ENCODE data around the gene SLC1A7. TPM values are rescaled to one million over a fixed set of nuclear protein-coding genes. Genes with fewer than 3 reads are reported as not detected.

Gene SLC1A7
- polyA plus RNA-seq, 1 donor (not counting 4 experiments of a cell fraction or from before 2014, with no cell fraction given): not detected

- Histone ChIP-seq H3K9ac (ENCODE audit: control insufficient read depth, extremely low read depth, insufficient read depth, low read length) (no peak overlapping the region), H3K9me1 (ENCODE audit: control insufficient read depth, extremely low read depth, insufficient read depth, low read length) (no peaks in the 10 kb centered on the region), H3K4me2 (ENCODE audit: control insufficient read depth, extremely low read depth, insufficient read depth, low read depth, low read length) (no peak overlapping the region), H2AFZ (ENCODE audit: control insufficient read depth, low read length) (no peak overlapping the region), H3K4me3 (ENCODE audit: control insufficient read depth in 2 of 3, extremely low read depth in 1 of 3, insufficient read depth in 2 of 3, low read depth in 1 of 3, low read length in 3 of 3) (no peak overlapping the region), H3K4me1 (ENCODE audit: control insufficient read depth, extremely low read depth, insufficient read depth, low read length) (no peaks in the 10 kb centered on the region), H3K27ac (ENCODE audit: control insufficient read depth, insufficient read depth, low read length) (no peak overlapping the region), H4K20me1 (ENCODE audit: control insufficient read depth, extremely low read depth, insufficient read depth, low read length) (no peaks in the 10 kb centered on the region), H3K36me3 (ENCODE audit: control insufficient read depth in 2 of 2, extremely low read depth in 1 of 2, insufficient read depth in 2 of 2, low read length in 2 of 2) (no peaks in the 10 kb centered on the region), H3K9me3 (ENCODE audit: control insufficient read depth, low read depth, low read length) (no peaks in the 10 kb centered on the region), H3K79me2 (ENCODE audit: control insufficient read depth, insufficient read depth, low read length) (no peaks in the 10 kb centered on the region), H3K27me3 (ENCODE audit: control insufficient read depth, extremely low read depth, insufficient read depth, low read length) (peaks cover 7% of the 10 kb centered on the region)
- DNase-seq (ENCODE audit: low read depth, low spot score) (no peak), FAIRE-seq (no peak)
- TF ChIP-seq CTCF (optimal IDR thresholded peaks at IDR 0.05 in 1 of 3, IDR thresholded peaks at IDR 0.05 in 1 of 3, conservative IDR thresholded peaks at IDR 0.05 in 1 of 3; ENCODE audit: extremely low read depth in 1 of 3, insufficient read depth in 2 of 3, low read length in 3 of 3) (no peak), EZH2 (IDR thresholded peaks at IDR 0.05; ENCODE audit: low read length) (no peak)
- dilution Hi-C loops (cut with MboI; ENCODE audit: extremely low pct_ligation_motif_present, low sequenced_read_pairs): no loop called here
Observed at GRCh38 chr1:53165408-53165961, 23.0 kb upstream of the SLC1A7 start.

GRCh38 chr1:53163291-53163768 is 20.9 kb upstream of the SLC1A7 start:
- Histone ChIP-seq H3K9me1 (ENCODE audit: control insufficient read depth, extremely low read depth, insufficient read depth, low read length) (no peaks in the 10 kb centered on the region), H3K27me3 (ENCODE audit: control insufficient read depth, extremely low read depth, insufficient read depth, low read length) (peaks cover 7% of the 10 kb centered on the region), H4K20me1 (ENCODE audit: control insufficient read depth, extremely low read depth, insufficient read depth, low read length) (no peaks in the 10 kb centered on the region), H3K79me2 (ENCODE audit: control insufficient read depth, insufficient read depth, low read length) (no peaks in the 10 kb centered on the region), H3K4me3 (ENCODE audit: control insufficient read depth in 2 of 3, extremely low read depth in 1 of 3, insufficient read depth in 2 of 3, low read depth in 1 of 3, low read length in 3 of 3) (no peak overlapping the region), H3K4me1 (ENCODE audit: control insufficient read depth, extremely low read depth, insufficient read depth, low read length) (no peaks in the 10 kb centered on the region), H3K27ac (ENCODE audit: control insufficient read depth, insufficient read depth, low read length) (no peak overlapping the region), H3K4me2 (ENCODE audit: control insufficient read depth, extremely low read depth, insufficient read depth, low read depth, low read length) (no peak overlapping the region), H3K9ac (ENCODE audit: control insufficient read depth, extremely low read depth, insufficient read depth, low read length) (no peak overlapping the region), H2AFZ (ENCODE audit: control insufficient read depth, low read length) (no peak overlapping the region), H3K9me3 (ENCODE audit: control insufficient read depth, low read depth, low read length) (no peaks in the 10 kb centered on the region), H3K36me3 (ENCODE audit: control insufficient read depth in 2 of 2, extremely low read depth in 1 of 2, insufficient read depth in 2 of 2, low read length in 2 of 2) (no peaks in the 10 kb centered on the region)
- DNase-seq (ENCODE audit: low read depth, low spot score) (no peak), FAIRE-seq (no peak)
- dilution Hi-C loops (cut with MboI; ENCODE audit: extremely low pct_ligation_motif_present, low sequenced_read_pairs): no loop called here
- TF ChIP-seq CTCF (optimal IDR thresholded peaks at IDR 0.05 in 1 of 3, IDR thresholded peaks at IDR 0.05 in 1 of 3, conservative IDR thresholded peaks at IDR 0.05 in 1 of 3; ENCODE audit: extremely low read depth in 1 of 3, insufficient read depth in 2 of 3, low read length in 3 of 3): no peak
- no peak for TF ChIP-seq EZH2 (IDR thresholded peaks at IDR 0.05; ENCODE audit: low read length)

Measured in keratinocyte (primary cell).